Left renal pelvis (tissue), 4 donors: ENCODE results near the gene TSPAN16. TPM values are rescaled to one million over a fixed set of nuclear protein-coding genes. Genes with fewer than 3 reads are reported as not detected.
A peak's percentile ranks its signal among the peaks of the same experiment; 100 is the strongest.
"Not testable (repeated sequence)": the region's sequence is repeated elsewhere in the genome, so short reads cannot be mapped to it uniquely, and the experiment has no call there.

Experiments
- DNase-seq, 4 donors: peaks; one replicate each; pipeline ENCODE4 v3.0.0-alpha.2; 2013; ENCODE audit warnings: low read depth in 4 of 4, low spot score in 3 of 4
- polyA plus RNA-seq, 4 donors: library from polyadenylated mRNA; unstranded; fragments of 120-200 nt; gene quantifications; one replicate each; pipeline ENCODE4 v1.2.1, GENCODE V29; 2013; ENCODE audit not compliant: insufficient read length in 4 of 4

TSPAN16 gene
- polyA plus RNA-seq, 4 donors: not detected

- DNase-seq: peak; percentile 75 to 84 (median 80)
Measured at GRCh38 chr19:11339254-11340098, 43.5 kb downstream of the TSPAN16 start, which contains the start of gene RAB3D. Gene RAB3D, minus strand, starts transcription at chr19:11339657. Its CDS starts 2,258 bp downstream, at chr19:11337399.

- not testable (repeated sequence) for DNase-seq
Measured at GRCh38 chr19:11340099-11340467, 44.1 kb downstream of the TSPAN16 start.

GRCh38 chr19:11342429-11342828, 46.5 kb downstream of the TSPAN16 start:
- no peak for DNase-seq

- DNase-seq: no peak
Measured at GRCh38 chr19:11345122-11345803, 49.3 kb downstream of the TSPAN16 start.

- DNase-seq: peak; percentile 98 to 99 (median 98)
Measured at GRCh38 chr19:11346104-11346940, 50.4 kb downstream of the TSPAN16 start, which contains the start of the genes CCDC159 and TMEM205. Gene CCDC159, plus strand, starts transcription at chr19:11346519. Its CDS starts 88 bp downstream, at chr19:11346607. Gene TMEM205, minus strand, starts transcription at chr19:11346268. Its CDS starts 649 bp downstream, at chr19:11345619.

GRCh38 chr19:11347546-11348039, 51.6 kb downstream of the TSPAN16 start:
- no peak for DNase-seq

- no peak for DNase-seq
Measured at GRCh38 chr19:11349171-11349570, 53.2 kb downstream of the TSPAN16 start.

- DNase-seq: not testable (repeated sequence)
Measured at GRCh38 chr19:11354102-11354501, 58.1 kb downstream of the TSPAN16 start.

- peak in 1 of 4 donors; percentile 48 for DNase-seq
Measured at GRCh38 chr19:11355160-11356073, 59.5 kb downstream of the TSPAN16 start, which contains the start of gene PLPPR2. Gene PLPPR2, plus strand, starts transcription at chr19:11355432. Its CDS starts 2,242 bp downstream, at chr19:11357674.

GRCh38 chr19:11356074-11356397, 60.1 kb downstream of the TSPAN16 start:
- DNase-seq: no peak

GRCh38 chr19:11356676-11357550, 61.0 kb downstream of the TSPAN16 start:
- no peak for DNase-seq

GRCh38 chr19:11359421-11359820, 63.5 kb downstream of the TSPAN16 start:
- no peak for DNase-seq

GRCh38 chr19:11361037-11361770, 65.2 kb downstream of the TSPAN16 start:
- DNase-seq: no peak

- DNase-seq: no peak
Measured at GRCh38 chr19:11361771-11362731, 66.1 kb downstream of the TSPAN16 start.

GRCh38 chr19:11363881-11364280, 67.9 kb downstream of the TSPAN16 start:
- DNase-seq: no peak

- DNase-seq: no peak
Measured at GRCh38 chr19:11364296-11364904, 68.4 kb downstream of the TSPAN16 start.
